Skeletal muscle tissue (tissue), 4 donors: Measurements from ENCODE around the gene PLOD2. TPM values are rescaled to one million over a fixed set of nuclear protein-coding genes. Genes with fewer than 3 reads are reported as not detected.

Source experiments
- H3K27ac ChIP-seq: one replicate; pipeline ENCODE4 v1.7.0; 2013; ENCODE audit warnings: mild to moderate bottlenecking, low read depth, low read length, inconsistent platforms
- H3K27me3 ChIP-seq, 3 donors: one replicate each; pipeline ENCODE4 v1.7.0; 2013; ENCODE audit warnings: low read length in 3 of 3; ENCODE audit not compliant: control insufficient read depth in 3 of 3, insufficient read depth in 3 of 3
- H3K36me3 ChIP-seq, 3 donors: one replicate each; pipeline ENCODE4 v1.7.0; 2013; ENCODE audit warnings: low read length in 3 of 3; ENCODE audit not compliant: control insufficient read depth in 3 of 3, insufficient read depth in 3 of 3
- H3K4me1 ChIP-seq, 3 donors: one replicate each; pipeline ENCODE4 v1.7.0; 2013; ENCODE audit warnings: low read length in 3 of 3, mild to moderate bottlenecking in 3 of 3; ENCODE audit not compliant: control insufficient read depth in 3 of 3, insufficient read depth in 3 of 3
- H3K4me3 ChIP-seq, 3 donors: one replicate each; pipeline ENCODE4 v1.7.0; 2013; ENCODE audit warnings: low read length in 3 of 3
- H3K9ac ChIP-seq, 3 donors: one replicate each; pipeline ENCODE4 v1.7.0; 2013; ENCODE audit warnings: low read length in 3 of 3, mild to moderate bottlenecking in 3 of 3, moderate library complexity in 2 of 3, low read depth in 1 of 3
- H3K9me3 ChIP-seq, 3 donors: one replicate each; pipeline ENCODE4 v1.7.0; 2013; ENCODE audit warnings: low read length in 3 of 3; ENCODE audit not compliant: control insufficient read depth in 3 of 3
- total RNA-seq: library from RNA; depleted of rRNA; stranded (reverse); fragments of >200 nt; gene quantifications from one replicate; pipeline ENCODE4 v1.2.3, GENCODE V29; 2014
- donor health status: Osteomylitis.

The PLOD2 gene
- total RNA-seq, 1 donor from 2014 or later, result 22.4 TPM

GRCh38 chr3:146044046-146044445 lies 116.9 kb downstream of the PLOD2 start:
- Histone ChIP-seq H3K27me3 (no peaks in the 10 kb centered on the region), H3K36me3 (no peaks in the 10 kb centered on the region), H3K4me3 (no peak overlapping the region), H3K4me1 (no peaks in the 10 kb centered on the region), H3K27ac (no peak overlapping the region), H3K9me3 (no peaks in the 10 kb centered on the region), H3K9ac (no peak overlapping the region)

- no peak overlapping the region for H3K9ac ChIP-seq
- H3K36me3 ChIP-seq, result no peaks in the 10 kb centered on the region
- no peaks in the 10 kb centered on the region for H3K9me3 ChIP-seq
- H3K27me3 ChIP-seq, result no peaks in the 10 kb centered on the region
- no peaks in the 10 kb centered on the region for H3K4me1 ChIP-seq
- no peak overlapping the region for H3K4me3 ChIP-seq
- H3K27ac ChIP-seq, result no peak overlapping the region
These were observed 120.4 kb downstream of the PLOD2 start for GRCh38 chr3:146040630-146041029.

DNA sequence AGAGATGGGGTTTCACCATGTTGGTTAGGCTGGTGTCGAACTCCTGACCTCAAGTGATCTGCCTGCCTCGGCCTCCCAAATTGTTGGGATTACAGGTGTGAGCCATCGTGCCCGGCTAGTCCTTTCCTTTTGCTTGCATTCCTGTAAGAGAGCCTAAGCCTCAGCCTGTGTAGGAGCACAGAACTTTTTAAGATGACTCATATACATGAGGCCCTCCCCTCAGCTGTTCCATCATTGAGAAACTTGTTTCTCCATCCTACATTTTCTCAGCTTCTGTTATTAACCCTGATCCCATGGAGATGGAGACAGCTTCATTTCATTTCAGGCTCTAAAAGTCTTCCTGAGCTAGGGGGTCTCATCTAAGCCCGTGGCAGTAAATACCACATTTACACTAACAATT lies 123.3 kb downstream of the PLOD2 start:
- H3K27ac ChIP-seq, result no peak overlapping the region
- H3K9me3 ChIP-seq, result no peaks in the 10 kb centered on the region

GRCh38 chr3:146036281-146036680 lies 124.7 kb downstream of the PLOD2 start:
- Histone ChIP-seq H3K27me3 (no peaks in the 10 kb centered on the region), H3K27ac (no peak overlapping the region), H3K36me3 (no peaks in the 10 kb centered on the region), H3K4me1 (no peaks in the 10 kb centered on the region), H3K4me3 (no peak overlapping the region), H3K9ac (no peak overlapping the region), H3K9me3 (no peaks in the 10 kb centered on the region)

More for the DNA sequence above, 123.3 kb downstream of the PLOD2 start:
- Histone ChIP-seq H3K4me1 (no peaks in the 10 kb centered on the region), H3K36me3 (no peaks in the 10 kb centered on the region), H3K4me3 (no peak overlapping the region), H3K9ac (no peak overlapping the region), H3K27me3 (no peaks in the 10 kb centered on the region)

GRCh38 chr3:146035366-146035765 lies 125.6 kb downstream of the PLOD2 start:
- Histone ChIP-seq H3K36me3 (no peaks in the 10 kb centered on the region), H3K27me3 (no peaks in the 10 kb centered on the region), H3K4me1 (no peaks in the 10 kb centered on the region), H3K9me3 (no peaks in the 10 kb centered on the region), H3K9ac (no peak overlapping the region), H3K4me3 (no peak overlapping the region), H3K27ac (no peak overlapping the region)

GRCh38 chr3:146033950-146034349 lies 127.0 kb downstream of the PLOD2 start:
- H3K4me3 ChIP-seq, result no peak overlapping the region
- H3K27ac ChIP-seq, result no peak overlapping the region
- H3K9ac ChIP-seq, result no peak overlapping the region
- H3K4me1 ChIP-seq, result no peaks in the 10 kb centered on the region
- no peaks in the 10 kb centered on the region for H3K9me3 ChIP-seq
- no peaks in the 10 kb centered on the region for H3K36me3 ChIP-seq
- H3K27me3 ChIP-seq, result no peaks in the 10 kb centered on the region

GRCh38 chr3:146026547-146026946 lies 134.4 kb downstream of the PLOD2 start:
- no peaks in the 10 kb centered on the region for H3K27me3 ChIP-seq
- H3K4me3 ChIP-seq, result no peak overlapping the region
- no peaks in the 10 kb centered on the region for H3K4me1 ChIP-seq
- no peaks in the 10 kb centered on the region for H3K36me3 ChIP-seq
- H3K27ac ChIP-seq, result no peak overlapping the region
- no peak overlapping the region for H3K9ac ChIP-seq
- H3K9me3 ChIP-seq, result no peaks in the 10 kb centered on the region

GRCh38 chr3:146024260-146024659 lies 136.7 kb downstream of the PLOD2 start:
- no peak overlapping the region for H3K27ac ChIP-seq
- H3K9me3 ChIP-seq, result no peaks in the 10 kb centered on the region
- H3K36me3 ChIP-seq, result no peaks in the 10 kb centered on the region
- H3K4me3 ChIP-seq, result no peak overlapping the region
- H3K27me3 ChIP-seq, result no peaks in the 10 kb centered on the region
- H3K4me1 ChIP-seq, result no peaks in the 10 kb centered on the region
- H3K9ac ChIP-seq, result no peak overlapping the region

- no peaks in the 10 kb centered on the region for H3K9me3 ChIP-seq
- no peak overlapping the region for H3K4me3 ChIP-seq
- H3K27ac ChIP-seq, result no peak overlapping the region
- H3K9ac ChIP-seq, result no peak overlapping the region
- no peaks in the 10 kb centered on the region for H3K36me3 ChIP-seq
- H3K4me1 ChIP-seq, result no peaks in the 10 kb centered on the region
- no peaks in the 10 kb centered on the region for H3K27me3 ChIP-seq
These were observed 140.0 kb downstream of the PLOD2 start for GRCh38 chr3:146020969-146021368.

DNA sequence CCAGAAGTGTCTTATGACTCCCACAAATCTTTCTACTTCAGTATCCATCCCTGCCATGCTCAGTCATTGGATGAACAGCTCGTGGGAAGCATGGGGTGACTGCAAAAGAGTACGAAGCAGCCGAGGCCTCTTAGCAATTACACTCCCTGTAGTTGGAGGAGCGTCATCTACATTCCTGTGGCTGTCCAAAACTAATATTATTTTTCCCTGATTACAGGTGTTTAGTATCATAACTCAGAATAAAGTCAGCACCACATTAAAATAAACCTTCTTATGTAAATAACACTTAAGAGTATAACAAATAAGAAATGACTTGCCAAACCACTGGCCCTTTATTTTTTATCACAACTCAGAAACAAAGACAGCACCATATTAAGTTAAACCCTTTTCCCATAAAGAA lies 141.5 kb downstream of the PLOD2 start:
- no peak overlapping the region for H3K27ac ChIP-seq
- H3K9ac ChIP-seq, result no peak overlapping the region
- no peaks in the 10 kb centered on the region for H3K27me3 ChIP-seq
- H3K4me1 ChIP-seq, result no peaks in the 10 kb centered on the region
- no peak overlapping the region for H3K4me3 ChIP-seq
- H3K36me3 ChIP-seq, result no peaks in the 10 kb centered on the region
- no peaks in the 10 kb centered on the region for H3K9me3 ChIP-seq
